Memory B cell (primary cell): Measurements from ENCODE around the gene IQUB.
"Not testable (repeated sequence)": the region's sequence is repeated elsewhere in the genome, so short reads cannot be mapped to it uniquely, and the experiment has no call there.

Experiments
- ATAC-seq: fragments of 150-1000 bp; cut with Tn5 transposase; 2 replicates; pipeline ENCODE4 v1.10.0; 2021; ENCODE audit warnings: low read depth, mild to moderate bottlenecking, moderate library complexity
- DNase-seq, 2 donors: peaks; one replicate each; pipeline ENCODE4 v3.0.0; 2022; ENCODE audit warnings: low spot score in 2 of 2
- H3K27ac Mint-ChIP-seq: one replicate; pipeline ENCODE4 v1.8.0; 2022; ENCODE audit warnings: mild to moderate bottlenecking, moderate library complexity, mixed read lengths
- H3K27me3 Mint-ChIP-seq: one replicate; pipeline ENCODE4 v1.8.0; 2022; ENCODE audit warnings: mixed read lengths
- H3K36me3 Mint-ChIP-seq: one replicate; pipeline ENCODE4 v1.8.0; 2022; ENCODE audit warnings: mild to moderate bottlenecking, mixed read lengths
- H3K4me1 Mint-ChIP-seq: one replicate; pipeline ENCODE4 v1.8.0; 2022; ENCODE audit warnings: mixed read lengths
- H3K4me3 Mint-ChIP-seq: one replicate; pipeline ENCODE4 v1.8.0; 2022; ENCODE audit warnings: mild to moderate bottlenecking, moderate library complexity, mixed read lengths
- H3K9me3 Mint-ChIP-seq: one replicate; pipeline ENCODE4 v1.8.0; 2022; ENCODE audit warnings: mixed read lengths

The IQUB gene

DNA sequence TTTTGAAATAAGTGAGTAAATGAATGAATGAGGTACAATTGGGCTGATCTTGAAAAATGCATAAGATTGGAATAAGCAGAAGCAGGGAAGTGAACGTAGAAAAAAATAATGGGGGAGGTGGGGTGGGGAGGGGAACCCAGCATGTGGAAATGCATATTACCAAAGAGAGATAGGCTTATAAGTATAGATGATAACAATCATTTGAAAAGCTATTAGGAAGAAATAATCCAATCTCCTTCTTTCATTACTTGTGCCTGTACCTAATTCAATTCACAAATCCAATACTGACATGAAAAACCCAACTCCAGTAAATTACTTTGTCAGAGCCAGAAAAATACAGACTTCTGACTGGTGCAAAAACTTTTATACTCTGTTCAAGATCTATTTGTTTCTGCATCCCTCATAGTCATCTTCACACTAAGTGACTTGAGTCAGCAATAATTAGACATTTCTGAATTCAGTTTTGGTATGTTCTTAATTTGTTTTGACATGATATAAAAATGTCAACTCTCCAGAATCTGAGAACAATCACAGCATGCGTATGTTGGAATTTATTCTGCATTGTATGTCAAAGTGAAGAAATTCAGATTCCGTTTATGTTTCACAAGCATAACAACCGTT lies 99.2 kb downstream of the IQUB start:
- no peak for DNase-seq

DNA sequence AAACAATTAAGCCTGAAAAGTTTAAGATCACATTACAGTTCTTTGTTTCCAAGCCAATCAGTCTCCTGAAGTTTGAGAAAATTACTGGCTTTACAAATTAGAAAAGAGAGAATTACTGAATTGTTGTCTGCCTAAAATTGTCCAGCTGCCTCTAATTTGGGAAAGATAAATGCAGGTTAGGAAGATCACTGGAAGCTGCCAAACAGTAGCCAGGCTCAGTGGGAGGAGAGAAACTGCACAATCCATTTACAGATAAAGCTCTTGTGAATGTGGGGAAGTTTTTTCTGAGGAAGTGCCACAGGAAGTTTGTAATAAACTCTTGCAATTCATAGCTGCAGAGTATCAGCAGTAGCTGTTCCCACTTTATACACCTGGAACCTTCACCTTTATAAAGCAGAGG lies 100.7 kb downstream of the IQUB start:
- H3K27ac Mint-ChIP-seq = no peak overlapping the region

More for the DNA sequence above, 99.2 kb downstream of the IQUB start:
- Mint-ChIP-seq H3K27me3 (no peaks in the 10 kb centered on the region), H3K4me1 (no peaks in the 10 kb centered on the region), H3K4me3 (no peak overlapping the region), H3K9me3 (peaks cover 2% of the 10 kb centered on the region), H3K36me3 (no peaks in the 10 kb centered on the region), H3K27ac (no peak overlapping the region)
- ATAC-seq = no peak

DNA sequence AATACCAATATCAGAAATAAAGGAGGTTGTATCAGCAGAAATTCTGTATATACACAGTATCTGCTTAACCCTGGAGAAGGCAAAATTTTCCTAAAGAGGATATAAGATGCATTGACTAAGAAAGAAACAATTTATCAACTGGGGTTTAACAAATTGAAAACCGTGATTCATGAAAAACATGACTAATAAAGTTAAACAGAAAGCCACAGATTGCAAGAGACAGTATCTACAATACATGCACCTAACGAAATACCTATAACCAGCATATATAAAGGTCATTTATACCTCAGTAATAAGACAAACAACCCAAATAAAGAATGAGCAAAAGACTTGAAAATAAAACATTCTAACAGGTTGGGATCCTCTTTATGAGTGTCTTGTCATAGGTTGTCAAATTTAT lies 101.8 kb downstream of the IQUB start:
- Mint-ChIP-seq H3K4me1 (no peaks in the 10 kb centered on the region), H3K36me3 (no peaks in the 10 kb centered on the region), H3K27me3 (no peaks in the 10 kb centered on the region), H3K4me3 (no peak overlapping the region), H3K27ac (no peak overlapping the region), H3K9me3 (peaks cover 5% of the 10 kb centered on the region)
- ATAC-seq (no peak), DNase-seq (no peak)

More for the DNA sequence above, 100.7 kb downstream of the IQUB start:
- DNase-seq (no peak), ATAC-seq (no peak)
- Mint-ChIP-seq H3K27me3 (no peaks in the 10 kb centered on the region), H3K36me3 (no peaks in the 10 kb centered on the region), H3K9me3 (peaks cover 2% of the 10 kb centered on the region), H3K4me1 (no peaks in the 10 kb centered on the region), H3K4me3 (no peak overlapping the region)

DNA sequence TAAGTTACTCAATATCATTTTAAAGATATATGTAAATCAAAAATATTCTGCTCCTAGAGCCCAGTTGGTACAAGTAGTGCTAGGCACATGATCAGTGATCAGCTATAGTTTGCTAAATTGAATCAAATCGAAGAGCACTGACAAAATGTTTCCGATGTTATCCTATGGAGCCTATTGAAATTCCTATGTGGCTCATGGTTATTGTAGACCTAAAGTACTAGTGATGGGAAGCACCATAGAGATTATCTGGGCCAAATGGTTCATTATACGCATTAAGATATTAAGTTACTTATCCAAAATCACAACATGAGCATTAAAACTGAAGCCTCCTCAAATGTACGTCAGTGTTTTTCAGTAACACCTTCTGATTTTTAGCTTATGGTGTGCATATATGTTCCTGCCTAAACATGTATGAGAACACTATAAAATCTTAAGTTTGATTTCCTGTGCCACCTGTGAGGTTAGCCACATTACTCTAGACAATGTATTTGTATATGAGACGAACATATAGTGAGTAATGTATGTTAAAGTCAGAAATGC lies 103.2 kb downstream of the IQUB start:
- Mint-ChIP-seq H3K36me3 (no peaks in the 10 kb centered on the region), H3K4me1 (no peaks in the 10 kb centered on the region), H3K9me3 (peaks cover 5% of the 10 kb centered on the region), H3K4me3 (no peak overlapping the region), H3K27ac (no peak overlapping the region), H3K27me3 (no peaks in the 10 kb centered on the region)
- ATAC-seq (no peak), DNase-seq (no peak)

DNA sequence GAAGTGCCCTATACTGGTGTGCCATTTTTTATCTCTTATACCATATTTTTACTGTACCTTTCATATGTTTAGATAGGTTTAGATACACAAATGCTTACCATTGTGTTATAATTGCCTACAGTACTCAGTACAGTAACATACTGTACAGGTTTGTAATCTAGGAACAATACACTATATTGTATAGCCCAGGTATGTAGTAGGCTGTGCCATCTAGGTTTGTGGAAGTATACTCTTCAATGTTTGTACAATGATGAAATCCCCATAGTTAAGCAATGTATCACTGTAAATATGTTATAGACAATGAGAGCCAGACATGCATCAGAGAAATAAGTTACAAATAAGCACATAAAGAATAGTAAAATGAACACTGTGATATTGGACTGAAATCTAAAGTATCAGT lies 109.1 kb downstream of the IQUB start:
- Mint-ChIP-seq H3K27ac (no peak overlapping the region), H3K36me3 (no peaks in the 10 kb centered on the region), H3K9me3 (peaks cover 7% of the 10 kb centered on the region), H3K4me3 (no peak overlapping the region), H3K27me3 (no peaks in the 10 kb centered on the region), H3K4me1 (no peaks in the 10 kb centered on the region)
- no peak for ATAC-seq
- DNase-seq = no peak

DNA sequence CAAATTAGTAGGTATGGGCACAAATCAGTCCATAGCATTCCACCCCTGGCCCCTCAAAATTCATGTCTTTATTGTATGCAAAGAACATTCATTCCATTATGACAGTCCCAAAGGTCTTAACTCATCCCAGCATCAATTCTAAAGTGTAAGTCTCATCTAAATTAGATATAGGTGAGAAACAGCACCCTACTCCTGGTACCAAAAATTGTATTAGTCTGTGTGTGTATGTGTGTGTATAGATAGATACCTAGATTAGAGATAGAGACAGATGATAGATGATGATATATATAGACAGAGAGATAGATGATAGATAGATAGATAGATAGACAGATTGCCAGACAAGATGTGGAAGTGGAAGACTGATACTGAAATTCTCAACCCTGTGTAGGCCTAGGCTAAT lies 109.9 kb downstream of the IQUB start:
- Mint-ChIP-seq H3K9me3 (peaks cover 7% of the 10 kb centered on the region), H3K36me3 (no peaks in the 10 kb centered on the region), H3K27ac (no peak overlapping the region), H3K27me3 (no peaks in the 10 kb centered on the region), H3K4me1 (no peaks in the 10 kb centered on the region), H3K4me3 (no peak overlapping the region)
- DNase-seq = no peak
- no peak for ATAC-seq

DNA sequence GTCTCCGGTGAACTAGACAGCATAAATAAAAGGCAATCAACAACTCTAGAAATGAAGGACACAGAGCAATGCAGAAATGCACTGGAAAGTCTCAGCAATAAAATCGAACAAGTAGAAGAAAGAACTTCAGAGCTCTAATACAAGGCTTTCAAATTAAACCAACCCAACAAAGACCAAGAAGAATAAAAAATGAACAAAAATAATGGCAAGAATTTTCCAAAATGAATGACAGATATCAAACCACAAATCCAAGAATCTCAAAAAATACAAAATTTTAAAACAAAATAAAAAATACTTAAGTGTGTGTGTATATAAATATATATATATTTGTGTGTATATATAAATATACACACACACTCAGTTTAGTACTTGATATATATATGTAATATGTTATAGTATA lies 110.8 kb downstream of the IQUB start:
- ATAC-seq (no peak), DNase-seq (no peak)
- Mint-ChIP-seq H3K4me3 (no peak overlapping the region), H3K27me3 (peaks cover 1% of the 10 kb centered on the region), H3K27ac (no peak overlapping the region), H3K4me1 (no peaks in the 10 kb centered on the region), H3K9me3 (peaks cover 8% of the 10 kb centered on the region), H3K36me3 (no peaks in the 10 kb centered on the region)

DNA sequence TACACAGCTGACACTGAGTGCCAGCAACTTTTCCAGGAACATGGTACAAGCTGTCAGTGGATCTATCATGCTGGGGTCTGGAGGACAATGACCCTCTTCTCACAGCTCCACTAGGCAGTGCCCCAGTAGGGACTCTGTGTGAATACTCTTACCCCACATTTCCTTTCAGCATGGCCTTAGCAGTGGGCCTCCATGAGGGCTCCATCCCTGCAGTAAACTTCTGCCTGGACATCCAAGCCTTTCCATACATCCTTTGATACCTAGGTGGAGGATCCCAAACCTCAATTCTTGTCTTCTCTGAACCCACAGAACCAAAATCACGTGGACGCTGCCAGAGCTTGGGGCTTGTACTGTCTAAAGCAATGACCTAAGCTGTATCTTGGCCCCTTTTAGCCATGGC lies 116.8 kb downstream of the IQUB start:
- ATAC-seq = no peak
- Mint-ChIP-seq H3K27ac (no peak overlapping the region), H3K36me3 (no peaks in the 10 kb centered on the region), H3K9me3 (peaks cover 7% of the 10 kb centered on the region), H3K4me1 (no peaks in the 10 kb centered on the region), H3K27me3 (peaks cover 1% of the 10 kb centered on the region), H3K4me3 (no peak overlapping the region)
- no peak for DNase-seq

DNA sequence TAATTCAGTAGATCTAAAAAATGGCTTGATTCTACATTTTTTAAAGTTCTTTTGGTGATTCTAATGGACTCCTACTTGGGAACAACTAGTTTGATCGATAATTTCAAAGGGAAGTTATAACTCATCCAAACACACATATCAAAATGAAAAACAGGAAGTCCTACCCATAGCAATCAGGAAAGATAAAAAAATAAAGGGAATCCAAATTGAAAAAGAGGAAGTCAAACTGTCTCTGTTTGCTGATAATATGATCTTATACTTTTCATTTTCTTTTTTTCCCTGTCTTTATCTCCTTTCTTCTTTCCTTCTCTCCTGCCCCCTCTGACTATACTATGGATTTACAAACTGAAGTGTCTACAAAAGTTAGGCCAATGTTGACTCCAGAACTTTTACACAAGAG lies 118.8 kb downstream of the IQUB start:
- H3K4me1 Mint-ChIP-seq = no peaks in the 10 kb centered on the region
- no peaks in the 10 kb centered on the region for H3K36me3 Mint-ChIP-seq
- no peak for ATAC-seq
- H3K27ac Mint-ChIP-seq = no peak overlapping the region
- no peak for DNase-seq
- peaks cover 1% of the 10 kb centered on the region for H3K27me3 Mint-ChIP-seq
- H3K4me3 Mint-ChIP-seq = no peak overlapping the region
- H3K9me3 Mint-ChIP-seq = peaks cover 8% of the 10 kb centered on the region

DNA sequence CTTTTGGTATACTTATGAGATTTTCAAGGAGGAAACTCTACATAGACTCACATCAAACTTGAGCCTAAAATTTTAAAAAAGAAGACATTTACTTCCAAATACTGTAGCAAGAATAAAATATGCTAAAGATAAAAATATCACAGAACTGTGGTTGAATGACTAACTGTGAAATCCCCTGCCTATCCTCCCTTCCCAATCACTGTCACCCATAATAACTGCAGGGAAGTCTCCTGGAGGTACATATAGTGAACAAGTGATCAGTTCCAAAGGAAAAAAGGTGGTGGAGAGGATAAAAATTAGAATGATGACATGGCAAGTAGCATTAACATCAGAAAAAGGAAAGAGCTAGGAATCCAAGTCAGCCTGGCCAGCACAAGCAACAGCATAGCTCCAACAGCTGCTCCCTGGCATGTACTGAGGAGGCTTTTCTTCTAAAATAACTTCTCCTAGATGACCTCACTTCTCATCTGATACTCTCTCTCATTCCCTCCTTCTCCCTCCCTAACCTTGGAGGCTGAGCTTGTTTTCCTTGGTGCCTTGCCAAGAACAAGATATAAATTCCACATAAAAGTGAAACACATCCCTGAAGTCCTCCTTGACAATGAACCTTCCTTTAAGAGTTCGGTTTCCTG lies 124.0 kb downstream of the IQUB start:
- Mint-ChIP-seq H3K27me3 (no peaks in the 10 kb centered on the region), H3K4me1 (no peaks in the 10 kb centered on the region), H3K4me3 (no peak overlapping the region), H3K36me3 (no peaks in the 10 kb centered on the region), H3K27ac (no peak overlapping the region), H3K9me3 (peaks cover 4% of the 10 kb centered on the region)
- DNase-seq (no peak), ATAC-seq (no peak)

DNA sequence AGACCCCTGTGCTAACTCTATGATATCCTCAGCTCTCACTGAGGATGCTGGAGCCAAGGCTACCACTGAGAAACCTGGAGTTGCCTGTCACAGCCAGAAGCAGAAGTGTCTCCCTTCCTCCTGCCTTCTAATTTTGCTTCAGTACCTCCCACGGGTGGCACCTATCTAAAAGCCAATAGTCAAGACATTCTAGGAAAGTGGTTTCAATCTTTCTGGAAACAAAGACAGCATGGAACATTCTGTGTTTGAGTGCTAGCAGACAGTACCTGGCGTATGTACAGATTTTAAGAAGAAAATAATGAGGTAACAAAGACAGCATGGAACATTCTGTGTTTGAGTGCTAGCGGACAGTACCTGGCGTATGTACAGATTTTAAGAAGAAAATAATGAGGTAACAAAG lies 126.4 kb downstream of the IQUB start:
- H3K4me1 Mint-ChIP-seq, H3K4me3 Mint-ChIP-seq, H3K27ac Mint-ChIP-seq, ATAC-seq, DNase-seq, H3K36me3 Mint-ChIP-seq, H3K27me3 Mint-ChIP-seq, H3K9me3 Mint-ChIP-seq: not testable (repeated sequence)
